DOHH2 (cell line): ENCODE measurements around the gene CNNM4.
A peak's percentile ranks its signal among the peaks of the same experiment; 100 is the strongest.

Experiments used
- H3F3A ChIP-seq: fragments of 200-600 bp; sonication (generic), shearing (Covaris generic); 2 replicates; pipeline ENCODE4 v1.6.0; 2016; ENCODE audit warnings: antibody characterized with exemption, mild to moderate bottlenecking; ENCODE audit not compliant: control insufficient read depth, insufficient read depth
- H3K27ac ChIP-seq: fragments of 200-600 bp; sonication (generic); 2 replicates; pipeline ENCODE4 v1.5.1; 2014; ENCODE audit warnings: low read depth, mild to moderate bottlenecking, low read length, moderate library complexity
- H3K27me3 ChIP-seq: fragments of 200-600 bp; sonication (generic); 2 replicates; pipeline ENCODE4 v1.6.1; 2014; ENCODE audit warnings: mild to moderate bottlenecking, low read length, mixed read lengths; ENCODE audit not compliant: control insufficient read depth
- H3K36me3 ChIP-seq: fragments of 200-600 bp; sonication (generic); 2 replicates; pipeline ENCODE4 v1.6.1; 2014; ENCODE audit warnings: mild to moderate bottlenecking, low read length, moderate library complexity, mixed read lengths; ENCODE audit not compliant: control insufficient read depth
- H3K4me1 ChIP-seq: fragments of 200-600 bp; sonication (generic); 2 replicates; pipeline ENCODE4 v1.6.1; 2014; ENCODE audit warnings: mild to moderate bottlenecking, low read length, mixed read lengths; ENCODE audit not compliant: control insufficient read depth
- H3K4me2 ChIP-seq: fragments of 200-600 bp; sonication (generic); 2 replicates; pipeline ENCODE4 v1.6.0; 2014; ENCODE audit warnings: mild to moderate bottlenecking, low read length, moderate library complexity
- H3K4me3 ChIP-seq: fragments of 200-600 bp; sonication (generic); 2 replicates; pipeline ENCODE4 v1.5.1; 2014; ENCODE audit warnings: mild to moderate bottlenecking, low read length, mixed read lengths
- H3K79me2 ChIP-seq: fragments of 200-600 bp; sonication (generic); 2 replicates; pipeline ENCODE4 v1.6.1; 2014; ENCODE audit warnings: mild to moderate bottlenecking, low read length, mixed read lengths; ENCODE audit not compliant: control insufficient read depth
- H3K9me2 ChIP-seq: fragments of 200-600 bp; sonication (generic); replicated peaks from 2 replicates; pipeline ENCODE4 v1.6.1; 2014; ENCODE audit warnings: mild to moderate bottlenecking, low read length, mixed read lengths; ENCODE audit not compliant: control insufficient read depth
- H3K9me3 ChIP-seq: fragments of 200-600 bp; sonication (generic); 2 replicates; pipeline ENCODE4 v1.6.1; 2014; ENCODE audit warnings: antibody characterized with exemption, low read length, mixed read lengths; ENCODE audit not compliant: control insufficient read depth, insufficient read depth
- H4K20me1 ChIP-seq: fragments of 200-600 bp; sonication (generic); 2 replicates; pipeline ENCODE4 v1.6.0; 2014; ENCODE audit warnings: low read depth, mild to moderate bottlenecking, antibody characterized with exemption, low read length, moderate library complexity; ENCODE audit not compliant: control insufficient read depth, insufficient read depth
- CTCF ChIP-seq: fragments of 200-600 bp; sonication (generic); IDR thresholded peaks from one replicate; pipeline ENCODE4 v1.5.1; 2014; ENCODE audit warnings: antibody characterized with exemption, mild to moderate bottlenecking, low read depth, low read length; ENCODE audit not compliant: poor library complexity, severe bottlenecking
- EZH2phosphoT487 ChIP-seq: fragments of 200-600 bp; sonication (generic); IDR thresholded peaks from 2 replicates; pipeline ENCODE4 v1.6.1; 2017; ENCODE audit warnings: borderline replicate concordance, mild to moderate bottlenecking, antibody characterized with exemption, low read length, moderate library complexity, mixed read lengths

Gene CNNM4

DNA sequence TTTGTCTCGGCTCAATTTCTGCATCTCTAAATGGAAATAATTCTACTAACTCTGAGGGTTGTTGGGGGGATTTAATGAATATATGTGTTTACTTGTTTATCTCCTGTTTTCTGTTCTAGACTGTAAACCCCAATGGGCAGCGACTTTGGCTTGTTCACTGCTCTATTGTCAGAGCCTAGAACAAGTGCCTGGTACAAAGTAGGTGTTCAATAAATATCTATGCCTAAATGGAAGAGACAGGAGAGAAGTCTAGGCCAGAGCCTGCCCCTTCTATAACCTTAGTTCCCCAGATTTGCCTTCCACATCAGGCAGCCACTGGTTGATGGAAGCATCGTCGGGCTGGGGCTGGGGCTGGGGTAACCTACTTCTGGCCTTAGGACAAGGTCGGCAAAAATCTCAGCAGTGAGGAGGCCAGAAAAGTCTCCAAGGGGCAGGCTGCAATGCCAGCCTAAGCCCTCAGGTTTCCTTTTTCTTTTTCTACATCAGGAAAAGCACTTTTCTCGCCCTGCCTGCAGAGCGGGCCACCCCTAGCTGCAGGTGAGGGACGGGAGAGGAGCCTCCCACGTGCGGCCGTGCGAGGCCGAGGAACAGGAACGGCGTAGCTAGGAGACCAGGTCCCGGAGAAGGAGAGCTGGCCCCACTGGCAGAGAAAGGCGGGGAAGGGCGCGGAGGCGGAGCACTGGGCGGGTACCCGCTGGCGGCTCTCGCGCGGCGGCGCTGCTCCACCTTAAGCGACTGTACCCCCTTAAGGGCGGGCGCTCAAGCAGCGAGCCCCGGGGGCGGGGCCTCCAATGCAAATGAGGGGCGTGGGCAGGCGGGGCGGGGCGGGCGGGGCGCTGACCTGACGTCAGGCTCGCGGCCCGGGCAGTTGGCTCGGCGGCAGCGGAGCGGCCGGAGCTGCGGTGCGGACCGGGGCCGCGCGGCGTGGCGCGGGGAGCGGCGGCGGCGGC, at the start of gene CNNM4:
TSS of gene CNNM4 (plus strand) at position 867 of the 950 bp plus-strand sequence. CDS start 98 bp downstream, outside the sequence.
- no peaks in the 10 kb centered on the region for H3K36me3 ChIP-seq
- no peak for TF ChIP-seq CTCF
- no peak for TF ChIP-seq EZH2phosphoT487
- H4K20me1 ChIP-seq, result no peaks in the 10 kb centered on the region
- H3F3A ChIP-seq, result no peaks in the 10 kb centered on the region
- peak within 1 kb of the TSS; percentile 93 for H3K4me3 ChIP-seq
- H3K27ac ChIP-seq, result no peak within 1 kb of the TSS
- H3K79me2 ChIP-seq, result peaks cover 39% of the 10 kb centered on the region
- no peaks in the 10 kb centered on the region for H3K9me2 ChIP-seq
- H3K27me3 ChIP-seq, result no peaks in the 10 kb centered on the region
- no peaks in the 10 kb centered on the region for H3K9me3 ChIP-seq
- H3K4me2 ChIP-seq, result peak within 1 kb of the TSS; percentile 84
- peaks cover 54% of the 10 kb centered on the region for H3K4me1 ChIP-seq

GRCh38 chr2:96710985-96711384, 49.7 kb upstream of the CNNM4 start:
- H3K27me3 ChIP-seq, result no peaks in the 10 kb centered on the region
- H4K20me1 ChIP-seq, result no peaks in the 10 kb centered on the region
- H3F3A ChIP-seq, result no peaks in the 10 kb centered on the region
- no peak overlapping the region for H3K4me2 ChIP-seq
- H3K27ac ChIP-seq, result no peak overlapping the region
- no peaks in the 10 kb centered on the region for H3K9me3 ChIP-seq
- H3K4me1 ChIP-seq, result no peaks in the 10 kb centered on the region
- TF ChIP-seq EZH2phosphoT487 (no peak), CTCF (no peak)
- peaks cover 47% of the 10 kb centered on the region for H3K36me3 ChIP-seq
- no peaks in the 10 kb centered on the region for H3K79me2 ChIP-seq
- H3K9me2 ChIP-seq, result no peaks in the 10 kb centered on the region
- H3K4me3 ChIP-seq, result no peak overlapping the region

DNA sequence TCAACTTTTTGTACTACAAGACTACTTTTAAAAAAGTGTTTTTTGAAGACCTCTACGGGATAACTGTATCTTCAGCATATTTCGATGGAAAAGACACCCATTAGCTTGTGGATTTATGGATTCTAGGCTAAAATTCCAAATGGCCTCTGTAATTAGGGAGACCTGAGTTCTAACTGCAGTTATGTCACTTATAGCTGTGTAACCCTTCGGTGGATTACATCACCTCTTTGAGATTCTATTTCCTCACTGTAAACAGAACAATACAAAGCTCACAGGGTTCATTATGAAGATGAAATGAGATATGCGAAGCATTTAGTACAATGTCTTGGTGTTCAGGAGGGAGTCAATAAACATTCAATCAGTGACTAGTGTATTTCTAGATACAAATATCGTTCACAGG, 45.0 kb upstream of the CNNM4 start:
- no peaks in the 10 kb centered on the region for H3K27me3 ChIP-seq
- no peaks in the 10 kb centered on the region for H4K20me1 ChIP-seq
- H3K4me1 ChIP-seq, result no peaks in the 10 kb centered on the region
- TF ChIP-seq EZH2phosphoT487 (no peak), CTCF (no peak)
- H3K27ac ChIP-seq, result no peak overlapping the region
- no peaks in the 10 kb centered on the region for H3K9me3 ChIP-seq
- H3F3A ChIP-seq, result no peaks in the 10 kb centered on the region
- H3K9me2 ChIP-seq, result no peaks in the 10 kb centered on the region
- H3K36me3 ChIP-seq, result peaks cover 12% of the 10 kb centered on the region
- H3K4me3 ChIP-seq, result no peak overlapping the region
- H3K4me2 ChIP-seq, result no peak overlapping the region
- H3K79me2 ChIP-seq, result no peaks in the 10 kb centered on the region
